Measurements from ENCODE around the gene TSPAN14.
"Not testable (repeated sequence)": the region's sequence is repeated elsewhere in the genome, so short reads cannot be mapped to it uniquely, and the experiment has no call there.

The TSPAN14 gene

DNA sequence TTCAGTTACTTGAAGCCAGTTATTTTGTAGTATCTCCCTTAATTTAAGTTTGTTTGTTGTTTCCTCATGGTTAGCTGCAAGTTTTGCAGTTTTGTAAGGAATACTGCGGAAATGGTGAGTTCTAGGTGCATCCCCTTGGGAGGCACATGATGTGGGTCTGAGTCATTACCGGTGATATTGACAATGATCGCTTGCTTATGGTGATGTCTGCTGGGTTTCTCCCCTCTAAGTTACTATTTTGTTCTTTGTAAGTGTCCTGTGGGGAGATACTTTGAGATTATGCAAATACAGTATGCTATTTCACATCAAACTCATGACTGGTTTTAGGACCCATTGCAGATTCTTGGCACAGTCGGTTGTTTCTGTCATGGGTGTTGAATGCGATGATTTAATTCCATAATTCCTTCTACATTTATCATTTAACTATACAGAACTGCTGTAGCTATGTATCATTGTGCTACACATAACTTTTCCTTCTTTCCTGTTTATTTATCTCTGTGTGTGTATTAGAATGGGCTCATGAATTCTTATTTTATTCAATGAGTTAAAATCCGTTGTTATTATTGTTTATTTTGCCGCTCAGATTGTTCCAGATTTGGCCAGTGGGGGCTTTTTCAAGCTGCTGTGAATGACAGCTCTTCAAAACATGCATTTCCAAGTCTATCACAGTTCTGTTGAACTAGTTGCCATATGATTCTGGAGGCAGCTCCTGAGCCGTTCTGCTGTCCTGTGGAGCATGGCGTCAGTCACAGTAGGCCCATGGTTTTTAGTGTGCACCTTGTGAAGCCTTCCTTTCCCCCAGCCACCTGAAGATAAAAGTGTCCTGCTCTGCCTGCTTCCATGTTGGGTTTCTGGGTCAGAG lies 18.4 kb downstream of the TSPAN14 start:
- no peak for DNase-seq

- DNase-seq = no peak
These were observed 19.1 kb downstream of the TSPAN14 start for GRCh38 chr10:80473096-80473657.

GRCh38 chr10:80473692-80474596 lies 19.8 kb downstream of the TSPAN14 start:
- DNase-seq = no peak

- no peak for DNase-seq
These were observed 20.4 kb downstream of the TSPAN14 start for GRCh38 chr10:80474597-80474910.

- DNase-seq = no peak
These were observed 20.8 kb downstream of the TSPAN14 start for GRCh38 chr10:80474941-80475340.

- DNase-seq = not testable (repeated sequence)
These were observed 21.5 kb downstream of the TSPAN14 start for GRCh38 chr10:80475641-80476040.

DNA sequence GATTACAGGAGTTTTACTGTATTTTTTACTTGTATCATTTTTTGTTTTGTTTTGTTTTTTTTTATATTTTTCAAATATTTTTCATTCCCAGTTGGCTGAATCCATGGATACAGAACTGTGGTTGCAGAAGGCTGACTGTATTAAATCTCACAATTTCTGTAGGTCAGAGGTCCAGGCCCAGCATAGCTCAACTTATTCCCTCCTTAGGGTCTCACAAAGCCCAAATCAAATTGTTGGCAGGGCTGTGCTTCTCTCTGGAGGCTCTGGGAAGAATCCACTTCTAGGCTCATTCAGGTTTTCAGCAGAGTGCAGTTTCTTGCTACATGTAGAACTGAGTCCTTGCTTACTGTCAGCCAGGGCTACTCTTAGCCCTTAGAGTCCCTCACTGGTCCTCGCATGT lies 22.6 kb downstream of the TSPAN14 start:
- no peak for DNase-seq

GRCh38 chr10:80477813-80478212 lies 23.7 kb downstream of the TSPAN14 start:
- no peak for DNase-seq

- DNase-seq = not testable (repeated sequence)
These were observed 26.3 kb downstream of the TSPAN14 start for GRCh38 chr10:80480373-80480772.

GRCh38 chr10:80480852-80481251 lies 26.7 kb downstream of the TSPAN14 start:
- no peak for DNase-seq

GRCh38 chr10:80484243-80484642 lies 30.1 kb downstream of the TSPAN14 start:
- DNase-seq = no peak

DNA sequence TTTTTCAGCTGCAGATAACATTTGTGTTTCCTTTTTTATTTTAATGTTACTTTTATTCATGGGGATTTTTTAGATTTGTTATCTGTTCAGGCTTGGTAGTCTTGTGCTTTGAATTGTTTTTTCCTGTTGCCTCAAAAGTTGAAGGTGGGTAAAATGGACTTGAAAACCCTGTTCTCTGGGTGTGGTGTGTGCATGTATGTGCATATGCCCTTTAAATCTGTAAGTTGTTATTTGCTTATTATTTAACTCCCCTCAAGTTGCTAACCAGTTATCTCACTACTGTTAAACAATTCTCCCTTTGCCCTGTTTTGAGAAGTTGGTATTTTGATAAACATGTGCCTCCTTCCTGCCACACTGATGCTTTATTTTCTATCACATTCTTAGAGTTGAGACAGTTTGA lies 30.6 kb downstream of the TSPAN14 start:
- DNase-seq = no peak

- no peak for DNase-seq
These were observed 31.2 kb downstream of the TSPAN14 start for GRCh38 chr10:80485076-80485945.

DNA sequence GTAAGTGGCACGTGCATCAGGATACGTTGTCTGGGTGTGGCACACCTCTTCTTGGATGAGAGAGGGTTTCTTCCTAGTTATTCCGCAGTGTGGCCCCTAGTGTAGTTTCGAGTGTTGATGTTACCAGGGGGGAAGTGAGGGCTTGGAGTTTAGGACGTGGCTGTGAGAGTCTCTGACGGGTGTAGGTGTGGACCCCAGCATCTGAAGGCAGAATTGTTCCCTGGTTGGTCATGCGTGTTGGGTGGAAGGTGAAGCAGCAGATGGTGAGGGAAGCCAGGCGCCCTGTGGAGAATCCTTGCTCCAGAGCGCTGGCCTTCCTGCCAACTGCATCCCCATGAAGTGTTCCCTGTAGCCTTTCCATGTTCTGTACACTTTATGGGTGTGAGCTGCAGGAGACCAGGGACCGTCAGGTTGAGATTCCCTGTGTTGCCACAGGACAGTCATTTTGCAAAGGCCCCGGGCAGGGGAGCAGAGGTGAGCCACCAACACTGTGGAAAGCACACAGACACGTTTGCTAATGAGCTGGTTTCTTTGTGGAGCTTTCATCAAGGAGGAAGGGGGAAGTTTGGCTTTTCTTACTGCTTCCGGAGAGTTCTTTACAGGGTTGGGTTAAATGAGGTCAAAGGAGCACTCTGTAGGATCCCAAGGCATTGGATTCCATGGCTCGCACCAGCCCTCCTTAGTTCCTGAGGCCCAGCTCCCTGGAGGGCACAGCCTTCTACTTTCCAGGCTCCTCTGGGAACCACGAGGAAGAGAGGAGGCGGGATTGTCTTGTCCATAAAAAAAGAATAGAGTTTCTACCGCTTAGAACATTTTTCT lies 32.0 kb downstream of the TSPAN14 start:
- no peak for DNase-seq

DNA sequence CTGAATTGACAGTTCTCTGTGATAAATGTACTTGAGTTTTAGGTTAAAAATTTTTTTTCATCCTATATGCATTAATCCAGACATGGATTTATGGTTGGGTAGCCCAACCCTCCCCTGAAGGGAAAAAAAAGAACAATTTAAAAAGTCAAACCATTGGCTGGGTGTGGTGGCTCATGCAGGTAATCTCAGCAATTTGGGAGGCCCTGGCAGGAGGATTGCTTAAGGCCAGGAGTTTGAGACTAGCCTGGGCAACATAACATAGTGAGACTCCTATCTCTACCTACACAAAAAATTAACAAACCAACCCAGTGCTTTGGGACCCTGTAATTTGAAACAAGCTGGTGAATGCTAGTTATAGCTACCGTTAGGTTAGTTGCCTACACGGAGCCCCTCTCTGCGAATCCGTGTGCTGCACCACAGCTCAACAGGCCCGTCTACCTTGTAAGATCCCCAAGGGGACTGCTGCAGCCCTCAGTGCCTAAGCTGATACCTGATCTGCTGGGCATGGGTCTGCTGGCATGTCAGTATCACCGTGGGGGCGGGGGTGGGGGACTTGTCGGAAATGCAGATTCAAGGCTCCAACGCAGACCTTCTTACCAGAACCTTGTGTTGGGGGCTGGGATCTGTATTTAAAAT lies 32.8 kb downstream of the TSPAN14 start:
- no peak for DNase-seq

- DNase-seq = no peak
These were observed 33.3 kb downstream of the TSPAN14 start for GRCh38 chr10:80487421-80487785.

- DNase-seq = no peak
These were observed 33.9 kb downstream of the TSPAN14 start for GRCh38 chr10:80487791-80488538.

DNA sequence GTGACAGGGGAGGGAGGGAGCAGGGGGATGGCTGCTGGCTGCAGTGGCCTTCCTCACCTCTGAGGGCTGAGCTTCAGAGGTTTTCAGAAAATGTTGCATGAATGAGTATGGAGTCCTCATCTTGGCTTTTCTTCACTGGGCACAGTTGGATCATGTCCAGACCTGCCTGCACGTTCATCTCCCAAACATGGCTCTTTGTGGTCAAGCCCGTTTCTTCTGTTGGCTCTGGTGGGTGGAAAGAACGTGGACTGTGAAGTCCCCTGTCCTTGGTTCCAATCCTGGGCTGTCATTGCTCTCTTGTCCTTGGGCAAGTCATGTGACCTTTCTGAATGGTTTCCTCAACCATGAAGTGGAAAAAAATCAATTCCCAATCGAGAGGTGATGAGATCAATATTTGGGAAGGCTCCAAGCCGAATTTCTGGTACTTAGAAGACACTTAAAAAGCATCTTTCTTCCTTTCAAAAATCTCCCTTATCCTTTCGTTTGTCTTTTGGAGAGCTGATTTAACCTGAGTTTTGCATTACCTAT lies 34.5 kb downstream of the TSPAN14 start:
- DNase-seq = no peak

- no peak for DNase-seq
These were observed 35.4 kb downstream of the TSPAN14 start for GRCh38 chr10:80489371-80490112.
